Endothelial cell of umbilical vein (primary cell): Measurements from ENCODE around the gene MTERF1.

Experiments
- CTCF ChIP-seq, 2 donors: IDR thresholded peaks; 1 replicate in 1 of 2; 2 replicates in 1 of 2; pipeline ENCODE4 v1.5.1; 2011; ENCODE audit warnings: low read length in 2 of 2, mild to moderate bottlenecking in 2 of 2, moderate library complexity in 2 of 2, control low read depth in 1 of 2, inconsistent platforms in 1 of 2, low read depth in 1 of 2; ENCODE audit not compliant: insufficient read depth in 1 of 2; ENCODE audit errors: extremely low read depth in 1 of 2
- POLR2A ChIP-seq: IDR thresholded peaks from 2 replicates; pipeline ENCODE4 v1.6.1; 2012; ENCODE audit warnings: low read depth, mild to moderate bottlenecking, control low read depth, low read length

GRCh38 chr7:91827169-91827568 lies 53.3 kb downstream of the MTERF1 start:
- TF ChIP-seq CTCF (IDR thresholded peaks at IDR 0.05; ENCODE audit: extremely low read depth in 1 of 2, insufficient read depth in 1 of 2, low read depth in 1 of 2, low read length in 2 of 2) (no peak), POLR2A (no peak)
